Measurements from ENCODE around the gene BBS12.

The BBS12 gene

DNA sequence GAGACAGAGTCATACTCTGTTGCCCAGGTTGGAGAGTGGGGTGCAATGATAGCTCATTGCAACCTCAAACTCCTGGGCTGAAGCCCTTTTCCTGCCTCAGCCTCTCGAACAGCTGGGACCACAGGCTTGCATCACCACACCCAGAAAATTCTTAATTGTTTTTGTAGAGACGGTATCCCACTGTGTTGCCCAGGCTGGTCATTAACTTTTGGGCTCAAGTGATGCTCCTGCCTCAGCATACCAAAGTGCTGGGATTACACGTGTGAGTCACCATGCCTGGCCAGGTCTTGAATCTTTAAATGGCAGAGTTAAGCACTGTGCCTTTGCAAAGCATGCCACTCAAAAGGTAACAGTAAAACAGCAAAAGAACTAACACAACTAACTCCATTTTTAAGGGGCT, 28.6 kb upstream of the BBS12 start:
- in situ Hi-C loops (cut with HindIII; ENCODE audit: low sequenced_read_pairs) = no loop called here
- TF ChIP-seq, protein P1, sequence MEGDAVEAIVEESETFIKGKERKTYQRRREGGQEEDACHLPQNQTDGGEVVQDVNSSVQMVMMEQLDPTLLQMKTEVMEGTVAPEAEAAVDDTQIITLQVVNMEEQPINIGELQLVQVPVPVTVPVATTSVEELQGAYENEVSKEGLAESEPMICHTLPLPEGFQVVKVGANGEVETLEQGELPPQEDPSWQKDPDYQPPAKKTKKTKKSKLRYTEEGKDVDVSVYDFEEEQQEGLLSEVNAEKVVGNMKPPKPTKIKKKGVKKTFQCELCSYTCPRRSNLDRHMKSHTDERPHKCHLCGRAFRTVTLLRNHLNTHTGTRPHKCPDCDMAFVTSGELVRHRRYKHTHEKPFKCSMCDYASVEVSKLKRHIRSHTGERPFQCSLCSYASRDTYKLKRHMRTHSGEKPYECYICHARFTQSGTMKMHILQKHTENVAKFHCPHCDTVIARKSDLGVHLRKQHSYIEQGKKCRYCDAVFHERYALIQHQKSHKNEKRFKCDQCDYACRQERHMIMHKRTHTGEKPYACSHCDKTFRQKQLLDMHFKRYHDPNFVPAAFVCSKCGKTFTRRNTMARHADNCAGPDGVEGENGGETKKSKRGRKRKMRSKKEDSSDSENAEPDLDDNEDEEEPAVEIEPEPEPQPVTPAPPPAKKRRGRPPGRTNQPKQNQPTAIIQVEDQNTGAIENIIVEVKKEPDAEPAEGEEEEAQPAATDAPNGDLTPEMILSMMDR (IDR thresholded peaks at IDR 0.05; ENCODE audit: low read depth, low read length, missing control alignments) = no peak
- H3K4me3 ChIP-seq (ENCODE audit: low read depth, low read length) = no peak overlapping the region
- DNase-seq (ENCODE audit: low read depth) = no peak

DNA sequence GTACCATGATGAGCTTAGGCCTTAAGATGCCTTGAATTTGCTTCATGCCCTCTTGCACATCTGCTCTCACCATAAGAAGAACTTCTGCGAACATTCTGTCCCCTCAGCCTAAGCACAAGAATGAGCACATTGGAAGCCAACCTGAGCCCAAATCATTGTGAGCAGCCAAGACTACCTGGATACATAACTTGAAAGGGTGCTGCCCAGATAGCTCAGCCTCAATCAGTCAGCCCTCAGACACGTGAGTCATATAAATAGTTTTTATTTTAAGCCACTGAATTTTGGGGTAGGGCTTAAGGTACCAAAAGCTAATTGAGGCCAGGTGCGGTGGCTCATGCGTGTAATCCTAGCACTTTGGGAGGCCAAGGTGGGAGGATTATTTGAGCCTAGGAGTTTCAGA, 27.5 kb upstream of the BBS12 start:
- no peak overlapping the region for H3K4me3 ChIP-seq (ENCODE audit: low read depth, low read length)
- TF ChIP-seq, protein P1 (IDR thresholded peaks at IDR 0.05; ENCODE audit: low read depth, low read length, missing control alignments) = no peak
- DNase-seq (ENCODE audit: low read depth) = no peak
- in situ Hi-C loops (cut with HindIII; ENCODE audit: low sequenced_read_pairs) = no loop called here

DNA sequence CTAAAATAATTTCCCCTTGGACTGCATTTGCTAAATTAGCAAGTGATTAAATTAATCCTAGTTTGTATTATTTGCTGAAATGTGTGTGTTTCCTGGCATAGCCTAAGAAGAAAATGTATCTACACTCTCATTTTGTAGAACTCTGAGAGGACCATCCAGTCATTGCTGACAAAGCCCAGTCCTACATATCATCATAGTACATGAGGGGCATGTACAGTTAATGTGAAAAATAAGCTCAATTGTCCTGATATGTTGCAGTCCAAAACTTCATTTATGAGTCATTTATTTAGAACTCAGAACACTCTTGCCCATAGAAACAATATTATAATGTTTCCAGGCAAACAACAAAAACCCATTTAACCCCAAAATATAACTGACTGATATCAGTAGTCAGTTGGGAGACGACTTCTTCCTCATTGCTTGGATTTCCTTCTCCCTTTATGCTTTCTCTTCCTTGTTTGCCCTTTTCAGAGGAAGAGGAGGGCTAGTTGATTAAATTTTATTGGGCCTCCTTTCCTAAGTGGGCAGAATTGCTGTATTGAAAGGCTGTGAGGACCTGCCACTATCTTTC, 26.9 kb upstream of the BBS12 start:
- TF ChIP-seq, protein P1 (IDR thresholded peaks at IDR 0.05; ENCODE audit: low read depth, low read length, missing control alignments) = no peak

DNA sequence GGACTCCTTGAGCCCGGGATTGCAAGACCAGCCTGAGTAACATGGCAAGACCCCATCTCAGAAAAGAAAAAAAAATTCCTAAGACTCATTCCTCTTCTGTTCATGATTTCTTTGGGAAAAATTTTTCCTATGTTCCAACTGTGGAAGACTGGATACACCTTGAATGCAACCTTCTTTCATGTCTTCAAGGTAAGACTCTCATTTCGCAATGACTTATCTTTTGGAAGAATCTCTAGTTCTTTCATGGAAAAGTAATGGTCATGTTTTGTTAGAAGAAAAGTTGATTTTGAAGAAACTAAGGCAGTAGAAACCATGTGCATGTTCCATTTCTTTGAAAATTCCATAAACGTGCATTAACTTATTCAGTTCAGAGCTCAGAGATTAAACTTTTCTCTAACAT, 26.0 kb upstream of the BBS12 start:
- in situ Hi-C loops (cut with HindIII; ENCODE audit: low sequenced_read_pairs) = no loop called here
- H3K4me3 ChIP-seq (ENCODE audit: low read depth, low read length) = no peak overlapping the region
- DNase-seq (ENCODE audit: low read depth) = no peak
- TF ChIP-seq, protein P1 (IDR thresholded peaks at IDR 0.05; ENCODE audit: low read depth, low read length, missing control alignments) = no peak

More for the DNA sequence above, 26.9 kb upstream of the BBS12 start:
- DNase-seq (ENCODE audit: low read depth) = no peak
- in situ Hi-C loops (cut with HindIII; ENCODE audit: low sequenced_read_pairs) = no loop called here
- H3K4me3 ChIP-seq (ENCODE audit: low read depth, low read length) = no peak overlapping the region

DNA sequence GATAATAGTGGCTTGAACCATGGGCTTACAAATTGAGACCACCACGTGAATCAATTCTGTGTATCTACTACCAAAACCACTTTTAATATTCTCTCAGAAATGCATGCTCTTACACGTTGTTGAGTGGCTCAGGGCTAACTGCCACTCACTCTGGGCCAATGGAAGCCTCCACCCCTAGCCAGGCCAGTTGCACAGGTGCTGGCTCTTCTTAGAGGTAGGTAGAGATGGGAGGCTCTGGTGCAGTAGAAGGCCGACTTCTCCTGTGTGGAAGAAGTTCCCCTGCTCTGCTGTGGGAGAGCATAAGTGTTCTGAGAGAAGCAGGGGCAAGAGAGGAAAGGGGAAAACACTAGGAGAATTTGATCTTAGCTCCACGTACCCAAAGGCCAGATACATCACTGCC, 25.0 kb upstream of the BBS12 start:
- no peak for DNase-seq (ENCODE audit: low read depth)
- in situ Hi-C loops (cut with HindIII; ENCODE audit: low sequenced_read_pairs) = no loop called here
- TF ChIP-seq, protein P1 (IDR thresholded peaks at IDR 0.05; ENCODE audit: low read depth, low read length, missing control alignments) = no peak
- H3K4me3 ChIP-seq (ENCODE audit: low read depth, low read length) = no peak overlapping the region

DNA sequence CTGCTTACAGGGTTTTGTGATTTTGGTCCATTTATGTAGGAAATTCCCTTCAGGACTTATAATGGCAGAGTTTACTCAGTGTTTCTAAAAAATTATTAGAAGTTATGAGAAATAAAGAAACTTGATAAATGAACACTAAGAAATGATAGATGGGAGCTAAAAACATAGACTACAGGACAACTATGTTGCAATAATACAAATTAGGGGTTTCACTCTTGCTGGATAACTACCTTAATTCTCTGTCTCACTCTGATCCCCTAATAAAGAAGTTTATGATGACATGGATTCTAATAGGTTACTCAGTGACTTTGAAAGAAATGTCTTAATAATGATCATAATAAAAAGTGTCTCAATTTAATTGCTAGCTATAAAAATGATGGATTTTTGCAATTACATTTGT, 23.3 kb upstream of the BBS12 start:
- H3K4me3 ChIP-seq (ENCODE audit: low read depth, low read length) = no peak overlapping the region
- no peak for DNase-seq (ENCODE audit: low read depth)
- in situ Hi-C loops (cut with HindIII; ENCODE audit: low sequenced_read_pairs) = no loop called here
- TF ChIP-seq, protein P1 (IDR thresholded peaks at IDR 0.05; ENCODE audit: low read depth, low read length, missing control alignments) = no peak

Data from astrocyte of the cerebellum (primary cell).